ENCODE measurements around the gene SUSD4.
"Not testable (repeated sequence)": the region's sequence is repeated elsewhere in the genome, so short reads cannot be mapped to it uniquely, and the experiment has no call there.

Gene SUSD4

GRCh38 chr1:223363856-223364684, at the start of gene SUSD4:
Gene SUSD4, minus strand, starts transcription at chr1:223364176. Its CDS starts 751 bp downstream, at chr1:223363425.
- DNase-seq: peak; percentile 84

DNA sequence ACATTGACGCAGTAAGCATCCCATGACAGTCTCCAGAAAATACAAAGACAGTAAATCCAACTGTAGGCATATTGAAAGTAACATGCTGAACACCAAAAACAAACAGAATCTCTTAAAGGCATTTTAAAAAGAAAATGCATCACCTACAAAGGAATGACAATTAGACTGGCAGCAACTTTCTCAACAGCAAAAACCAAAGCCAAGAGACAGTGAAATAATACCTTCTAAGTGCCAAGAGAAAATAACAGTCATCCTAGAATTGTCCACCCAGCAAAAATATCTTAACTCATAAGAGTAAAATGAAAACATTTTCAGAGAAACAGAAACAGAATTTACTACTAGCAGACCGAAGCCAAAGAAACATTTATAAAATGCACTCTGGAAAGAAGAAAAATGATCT, 49.2 kb upstream of the SUSD4 start:
- no peak for DNase-seq

DNA sequence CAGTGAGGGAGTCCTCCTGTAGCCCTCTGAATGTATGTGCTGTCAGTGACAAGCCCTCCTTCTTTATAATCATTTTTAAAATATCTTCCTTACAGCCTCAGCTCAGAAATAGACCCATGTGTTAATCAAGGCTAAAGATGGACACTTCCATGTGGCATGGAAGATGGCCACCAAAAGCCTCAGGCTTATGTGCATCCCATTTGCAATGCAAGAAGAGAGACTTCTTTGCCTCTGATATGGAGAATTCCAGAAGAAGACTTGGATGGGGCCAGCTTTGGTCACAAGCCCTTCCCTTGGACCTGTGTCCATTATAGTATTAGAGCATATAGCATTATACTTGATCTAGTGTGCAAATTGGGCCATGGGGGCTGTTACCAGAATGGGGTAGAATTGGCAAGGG, 47.7 kb upstream of the SUSD4 start:
- DNase-seq: no peak

DNA sequence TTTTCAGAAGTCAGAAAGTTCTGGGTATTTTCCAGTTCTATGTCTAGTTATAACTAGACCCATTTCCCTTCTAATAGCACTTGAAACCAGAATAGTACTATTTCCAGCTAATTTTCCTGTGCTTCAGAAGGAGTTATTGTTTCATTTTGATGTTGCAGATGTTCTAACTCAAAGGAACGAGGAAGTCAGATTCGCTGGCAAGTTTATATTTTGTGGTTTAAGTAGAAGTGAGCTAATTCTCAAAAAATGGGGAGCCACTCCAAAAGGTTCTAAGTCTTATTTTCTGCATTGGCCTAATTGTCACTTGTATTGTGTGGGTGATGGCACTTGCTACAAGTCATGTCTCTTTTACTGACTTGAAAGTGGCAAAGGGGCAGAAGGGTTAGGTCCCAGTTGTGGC, 47.3 kb upstream of the SUSD4 start:
- DNase-seq: no peak

GRCh38 chr1:223410036-223410435, 46.1 kb upstream of the SUSD4 start:
- no peak for DNase-seq

- no peak for DNase-seq
These were observed 41.5 kb upstream of the SUSD4 start for GRCh38 chr1:223405507-223405906.

GRCh38 chr1:223403184-223403815, 39.3 kb upstream of the SUSD4 start:
- no peak for DNase-seq

DNA sequence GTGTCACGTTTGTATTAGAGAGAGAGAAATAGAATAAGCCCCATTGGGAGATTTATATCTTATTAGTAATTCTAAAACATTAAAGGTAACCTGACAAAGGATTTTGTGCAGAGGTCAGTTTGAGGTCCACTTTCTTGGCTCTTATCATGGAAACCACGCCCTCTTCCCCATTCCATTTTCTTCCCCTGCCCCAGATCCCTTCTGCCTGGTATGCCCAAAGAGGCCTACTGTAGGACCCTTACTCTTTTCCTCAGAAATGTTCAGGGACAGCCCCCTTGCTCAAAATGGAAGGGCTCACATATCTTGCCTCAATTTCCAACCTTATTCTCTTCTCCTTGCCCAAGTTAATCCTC, 38.8 kb upstream of the SUSD4 start:
- no peak for DNase-seq

DNA sequence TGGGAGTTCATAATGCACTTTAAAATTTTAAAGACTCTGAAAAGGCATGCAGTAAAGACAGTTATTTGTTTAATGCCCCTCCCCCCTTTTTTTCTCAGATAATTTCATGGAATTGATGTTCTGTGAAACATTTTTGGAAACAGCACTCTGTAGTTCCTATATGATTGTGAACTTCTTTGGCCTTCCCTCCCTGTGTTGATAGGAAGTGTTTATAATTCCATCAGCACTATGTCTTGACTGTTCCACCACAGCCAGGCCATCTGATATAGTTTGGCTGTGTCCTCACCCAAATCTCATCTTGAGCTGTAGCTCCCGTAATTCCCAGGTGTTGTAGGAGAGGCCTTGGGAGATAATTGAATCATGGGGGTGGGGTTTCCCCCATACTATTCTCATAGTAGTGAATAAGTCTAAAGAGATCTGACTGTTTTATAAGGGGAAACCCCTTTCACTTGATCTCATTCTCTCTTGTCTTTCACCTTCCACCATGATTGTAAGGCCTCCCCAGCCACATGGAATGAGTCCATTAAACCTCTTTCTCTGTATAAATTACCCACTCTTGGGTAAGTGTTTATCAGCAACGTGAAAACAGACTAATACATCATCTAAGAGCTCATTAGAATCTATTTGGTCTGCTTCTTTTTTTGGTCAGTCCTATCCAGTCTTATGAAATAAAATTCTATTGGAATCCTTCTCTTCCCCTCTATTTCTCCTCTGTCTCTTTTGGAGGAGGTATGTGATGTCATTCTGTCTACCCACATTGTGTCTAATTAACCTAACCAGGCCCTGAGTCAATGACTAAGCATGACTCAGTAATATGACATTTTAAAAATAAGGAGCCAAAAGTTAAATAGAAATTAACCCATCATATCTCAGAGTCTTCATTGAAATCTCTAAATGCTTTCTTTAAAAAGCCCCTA, 38.2 kb upstream of the SUSD4 start:
- DNase-seq: no peak

DNA sequence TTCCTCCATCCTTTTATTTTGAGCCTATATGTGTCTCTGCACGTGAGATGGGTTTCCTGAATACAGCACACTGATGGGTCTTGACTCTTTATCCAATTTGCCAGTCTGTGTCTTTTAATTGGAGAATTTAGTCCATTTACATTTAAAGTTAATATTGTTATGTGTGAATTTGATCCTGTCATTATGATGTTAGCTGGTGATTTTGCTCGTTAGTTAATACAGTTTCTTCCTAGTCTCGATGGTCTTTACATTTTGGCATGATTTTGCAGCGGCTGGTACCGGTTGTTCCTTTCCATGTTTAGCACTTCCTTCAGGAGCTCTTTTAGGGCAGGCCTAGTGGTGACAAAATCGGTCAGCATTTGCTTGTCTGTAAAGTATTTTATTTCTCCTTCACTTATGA, 35.4 kb upstream of the SUSD4 start:
- not testable (repeated sequence) for DNase-seq

GRCh38 chr1:223394706-223395105, 30.7 kb upstream of the SUSD4 start:
- DNase-seq: no peak

GRCh38 chr1:223394242-223394641, 30.3 kb upstream of the SUSD4 start:
- no peak for DNase-seq

- DNase-seq: peak; percentile 46
These were observed 29.6 kb upstream of the SUSD4 start, which contains the start of gene CCDC185 for GRCh38 chr1:223393275-223394214. Gene CCDC185, plus strand, starts transcription at chr1:223393415. Its CDS starts 61 bp downstream, at chr1:223393476.

DNA sequence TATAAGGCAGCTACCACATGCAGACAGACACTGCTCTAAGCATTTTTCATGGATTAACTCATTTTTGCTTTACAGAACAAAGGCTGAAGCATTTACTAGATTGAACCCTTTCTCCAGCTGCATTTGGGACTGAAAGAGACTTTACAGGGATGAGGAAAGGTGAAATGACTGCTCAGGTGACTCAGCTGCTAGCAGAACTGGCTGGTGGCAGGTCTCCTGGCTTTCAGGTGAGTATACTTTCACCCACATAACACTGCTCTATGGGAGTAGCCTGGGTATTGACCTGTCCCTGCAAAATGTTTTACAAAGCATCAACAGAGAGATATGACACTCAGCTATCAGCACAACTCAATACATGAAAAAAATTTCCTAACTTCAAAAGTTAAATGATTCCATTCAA, 26.6 kb upstream of the SUSD4 start:
- no peak for DNase-seq

- no peak for DNase-seq
These were observed 22.0 kb upstream of the SUSD4 start for GRCh38 chr1:223386013-223386412.

- no peak for DNase-seq
These were observed 14.8 kb upstream of the SUSD4 start for GRCh38 chr1:223378754-223379153.

GRCh38 chr1:223374064-223374610, 10.2 kb upstream of the SUSD4 start:
- DNase-seq: no peak

DNA sequence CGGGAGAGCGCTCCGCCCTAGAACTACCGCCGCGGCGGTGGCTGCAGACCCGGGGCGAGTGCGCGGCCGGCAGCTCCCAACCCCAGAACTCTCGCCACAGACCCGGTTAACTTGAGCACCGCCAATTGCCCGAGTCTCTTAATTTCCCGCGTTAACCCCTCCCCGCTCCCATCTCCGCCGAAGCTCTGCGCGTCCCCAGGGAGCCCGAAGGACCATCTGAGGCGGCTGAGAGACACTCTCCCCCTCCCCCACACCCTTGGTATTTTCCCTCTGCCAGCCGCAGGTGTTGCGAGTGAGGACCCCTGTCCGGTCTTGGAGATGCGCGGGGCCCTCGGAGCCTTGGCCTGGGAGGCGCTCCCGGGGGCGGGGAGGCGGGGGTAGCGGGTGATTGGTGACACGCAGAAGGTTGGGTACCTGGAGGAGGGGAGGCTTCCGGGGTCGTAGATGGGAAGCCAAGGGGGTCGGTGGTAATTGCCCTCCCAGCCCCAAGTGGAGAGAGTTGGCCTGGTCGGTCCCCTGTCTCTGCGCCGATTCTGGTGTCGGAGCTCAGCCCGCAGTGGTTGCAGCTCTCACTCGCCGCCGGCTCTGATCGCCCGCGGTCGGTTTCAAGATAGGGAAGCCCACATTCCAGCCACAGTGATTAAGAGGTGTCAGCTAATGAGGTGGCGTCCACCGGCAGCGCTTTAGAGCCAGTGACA, 858 bp upstream of the SUSD4 start:
- peak; percentile 72 for DNase-seq

DNA sequence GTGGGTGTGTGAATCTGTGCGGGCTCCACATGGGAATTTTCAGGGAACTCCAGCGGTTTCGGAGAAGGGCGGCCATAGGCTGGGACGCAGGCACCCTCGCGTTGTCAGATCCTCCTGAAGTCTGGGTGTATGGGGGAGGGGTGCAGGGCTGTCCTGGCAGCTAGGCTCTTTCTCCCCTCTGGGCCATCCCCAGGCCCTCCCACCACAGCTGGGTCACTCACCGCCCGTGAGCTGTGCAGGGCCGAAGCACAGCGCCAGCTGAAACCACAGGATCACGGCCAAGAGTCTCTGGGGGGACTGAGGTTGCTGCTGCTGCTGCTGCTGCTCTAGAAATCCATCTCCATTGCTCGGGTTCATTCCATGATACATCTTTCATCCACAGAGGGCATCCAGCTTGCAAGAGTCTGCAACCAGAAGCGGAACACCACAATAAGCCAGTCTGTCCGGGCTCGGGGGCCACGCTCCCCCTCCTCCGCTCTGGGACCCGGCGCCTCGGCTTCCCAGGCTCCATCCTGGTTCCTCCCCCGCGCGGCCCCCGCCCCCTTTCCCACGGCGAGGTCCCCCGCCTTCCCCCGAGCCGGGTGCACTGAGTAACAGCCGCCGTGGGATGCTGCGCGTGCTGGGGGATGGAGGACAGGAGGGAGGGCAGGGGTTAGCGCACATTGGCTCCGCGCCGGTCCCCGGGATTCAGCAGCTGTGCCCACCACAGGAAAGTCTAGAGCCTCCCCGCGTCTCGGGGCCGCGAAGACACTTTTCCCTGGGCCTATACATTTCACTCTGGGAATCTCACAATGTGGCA, 720 bp downstream of the SUSD4 start:
- DNase-seq: peak; percentile 81

GRCh38 chr1:223358826-223359225, 5.2 kb downstream of the SUSD4 start:
- DNase-seq: no peak
